GM21447 (cell line): ENCODE measurements around the gene OR10A3.

Experiments
- ATAC-seq: cut with Tn5 transposase; IDR thresholded peaks from one replicate; pipeline ENCODE4 v1.9.1; 2021; ENCODE audit not compliant: unreplicated experiment

OR10A3 gene

DNA sequence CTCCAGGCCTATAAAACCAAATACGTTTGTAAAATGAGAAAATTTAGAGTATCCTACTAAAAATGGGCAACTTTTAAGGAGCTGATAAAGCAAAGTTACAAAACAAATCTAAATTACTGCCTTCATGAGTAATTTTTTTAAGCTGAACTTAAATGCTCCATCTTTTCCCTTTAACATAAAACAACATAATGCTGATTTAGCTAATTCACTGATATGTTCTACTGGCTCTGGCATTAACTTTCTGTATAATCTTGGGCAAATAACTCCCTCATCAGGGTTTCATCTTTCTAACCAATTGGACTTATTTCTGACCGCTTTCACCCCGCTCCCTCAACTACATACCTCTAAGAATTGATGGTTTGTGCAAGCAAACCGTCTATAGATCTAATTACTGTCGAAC lies 362 bp downstream of the OR10A3 start:
- ATAC-seq, result no peak

DNA sequence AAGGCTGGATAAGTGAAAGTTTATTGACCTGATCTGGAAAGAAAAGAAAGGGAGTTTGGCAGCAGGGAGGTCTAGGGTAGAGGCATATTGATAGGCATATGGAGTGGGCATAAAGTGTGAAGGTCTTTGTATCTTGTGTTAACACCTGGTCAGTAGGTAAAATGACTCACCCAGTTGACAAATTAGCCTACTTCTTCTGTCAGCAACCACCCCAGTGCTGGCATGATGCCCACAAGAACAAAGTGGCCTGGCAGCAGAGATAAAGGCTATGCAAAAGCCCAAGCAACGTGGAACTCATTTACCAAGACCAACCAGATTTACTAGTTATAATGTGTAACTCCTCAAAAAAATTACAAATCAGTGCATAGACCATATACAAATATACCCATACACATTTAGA lies 4.9 kb downstream of the OR10A3 start:
- no peak for ATAC-seq

DNA sequence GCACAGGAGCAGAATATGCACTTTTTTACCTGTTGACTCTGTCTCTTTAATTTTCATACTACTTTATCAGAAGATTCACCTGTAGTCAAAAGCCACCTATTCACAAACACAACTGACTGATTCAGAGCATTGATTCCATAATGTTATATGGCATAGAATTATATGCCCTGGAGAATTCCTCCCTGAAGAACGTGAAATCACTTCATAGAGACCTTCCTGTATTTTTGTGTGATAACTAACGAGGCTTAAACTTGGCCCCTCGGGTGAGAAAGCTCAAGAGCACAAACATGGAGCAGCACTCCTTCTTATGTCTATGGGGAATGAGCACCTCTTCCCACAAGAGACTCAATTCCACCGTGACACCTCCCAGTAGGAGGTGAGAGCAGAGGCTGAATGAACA lies 10.3 kb downstream of the OR10A3 start, which contains the start of gene OR10A6:
OR10A6 (minus strand) TSS at position 101 of the 400 bp plus-strand sequence. CDS start 2,606 bp downstream, outside the sequence.
- ATAC-seq, result no peak

DNA sequence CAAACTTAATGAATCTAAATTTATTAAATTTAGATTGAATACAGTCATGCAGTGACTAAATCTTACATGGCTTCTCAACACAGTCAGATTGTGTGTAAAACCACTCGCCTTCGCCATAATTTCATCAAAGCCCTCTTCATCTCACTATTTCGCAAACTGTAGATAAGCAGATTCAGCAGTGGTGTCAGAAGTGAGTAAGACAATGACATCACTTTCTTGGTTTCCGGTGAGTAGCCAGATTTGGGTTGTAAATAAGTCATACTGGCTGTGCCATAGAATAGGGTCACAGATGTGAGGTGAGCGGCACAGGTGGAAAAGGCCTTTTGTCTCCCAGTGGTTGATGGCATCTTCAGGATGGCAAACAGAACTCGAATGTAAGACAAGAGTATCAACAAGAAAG lies 13.9 kb downstream of the OR10A3 start:
- ATAC-seq, result no peak

DNA sequence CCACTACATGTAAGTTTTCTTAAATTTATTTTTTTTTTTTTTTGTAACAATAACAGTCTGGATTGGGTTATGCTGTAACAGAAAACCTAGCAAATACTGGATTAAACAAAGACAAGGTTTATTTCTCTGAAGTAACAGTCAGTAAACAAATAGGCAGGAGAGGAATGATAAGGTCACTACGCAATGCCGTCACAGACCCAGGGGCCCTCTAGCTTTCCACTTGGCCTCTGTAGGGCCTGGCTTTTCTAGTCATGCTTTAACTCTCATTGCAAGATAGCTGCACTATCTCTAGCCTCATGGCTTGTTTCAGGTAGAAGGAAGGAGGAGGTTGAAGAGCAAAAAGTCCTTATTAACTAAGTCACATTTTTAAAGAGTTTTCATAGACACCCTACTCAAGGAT lies 17.0 kb downstream of the OR10A3 start:
- ATAC-seq, result no peak

DNA sequence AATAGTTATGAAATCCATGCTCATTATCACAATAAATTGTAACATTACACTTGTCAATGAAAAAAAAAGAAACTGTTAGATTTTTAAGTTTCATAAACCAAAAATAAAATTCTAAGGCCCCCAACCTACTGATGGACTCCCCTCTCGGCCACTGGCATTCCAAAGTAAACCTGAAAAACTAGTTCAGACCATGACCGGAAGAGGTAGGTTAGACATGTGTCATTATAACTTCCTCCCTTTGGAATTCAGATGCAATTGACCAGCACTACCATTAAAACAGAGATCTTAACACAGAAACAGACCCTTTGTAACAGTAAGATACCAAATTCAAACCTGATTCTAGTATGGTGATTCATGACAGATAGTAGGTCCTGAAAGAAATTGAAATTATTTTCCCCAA lies 23.4 kb downstream of the OR10A3 start:
- ATAC-seq, result no peak

DNA sequence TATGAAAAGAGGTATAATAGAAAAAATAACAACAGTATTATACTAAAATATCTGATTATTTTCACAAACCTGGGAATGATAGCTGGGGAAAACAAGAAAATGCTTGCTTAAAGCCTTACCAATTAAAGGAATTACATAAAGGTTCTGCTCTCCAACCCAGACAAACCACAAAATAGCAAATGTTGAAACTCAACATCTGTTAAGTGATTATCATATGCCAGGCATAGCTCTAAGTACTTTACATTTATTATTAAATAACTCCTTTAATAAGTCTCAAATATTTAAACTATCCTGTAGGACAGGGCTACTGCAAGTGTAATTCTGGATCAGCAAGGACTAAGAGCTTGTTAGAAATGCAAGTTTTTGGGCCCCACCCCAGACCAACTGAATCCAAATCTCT lies 30.5 kb downstream of the OR10A3 start:
- ATAC-seq, result no peak

DNA sequence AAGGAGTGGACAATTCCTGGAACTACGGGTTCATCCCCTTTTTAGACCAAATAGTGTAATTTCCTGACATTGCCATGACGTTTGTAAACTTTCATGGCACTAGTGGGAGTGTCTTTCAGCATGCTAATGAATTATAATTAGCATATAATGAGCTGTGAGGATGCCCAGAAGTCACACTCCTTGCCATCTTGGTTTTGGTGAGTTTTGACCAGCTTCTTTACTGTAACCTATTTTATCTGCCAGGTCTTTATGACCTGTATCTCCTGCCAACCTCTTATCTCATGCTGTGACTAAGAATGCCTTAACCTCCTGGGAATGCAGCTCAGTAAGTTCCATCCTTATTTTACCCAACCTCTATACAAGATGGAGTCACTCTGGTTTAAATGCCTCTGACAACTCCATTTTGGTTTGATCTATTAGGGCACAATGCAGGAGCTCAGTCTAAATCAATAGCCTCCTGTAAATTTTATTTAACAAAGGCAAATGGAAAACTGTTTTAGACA lies 31.2 kb downstream of the OR10A3 start:
- ATAC-seq, result no peak

DNA sequence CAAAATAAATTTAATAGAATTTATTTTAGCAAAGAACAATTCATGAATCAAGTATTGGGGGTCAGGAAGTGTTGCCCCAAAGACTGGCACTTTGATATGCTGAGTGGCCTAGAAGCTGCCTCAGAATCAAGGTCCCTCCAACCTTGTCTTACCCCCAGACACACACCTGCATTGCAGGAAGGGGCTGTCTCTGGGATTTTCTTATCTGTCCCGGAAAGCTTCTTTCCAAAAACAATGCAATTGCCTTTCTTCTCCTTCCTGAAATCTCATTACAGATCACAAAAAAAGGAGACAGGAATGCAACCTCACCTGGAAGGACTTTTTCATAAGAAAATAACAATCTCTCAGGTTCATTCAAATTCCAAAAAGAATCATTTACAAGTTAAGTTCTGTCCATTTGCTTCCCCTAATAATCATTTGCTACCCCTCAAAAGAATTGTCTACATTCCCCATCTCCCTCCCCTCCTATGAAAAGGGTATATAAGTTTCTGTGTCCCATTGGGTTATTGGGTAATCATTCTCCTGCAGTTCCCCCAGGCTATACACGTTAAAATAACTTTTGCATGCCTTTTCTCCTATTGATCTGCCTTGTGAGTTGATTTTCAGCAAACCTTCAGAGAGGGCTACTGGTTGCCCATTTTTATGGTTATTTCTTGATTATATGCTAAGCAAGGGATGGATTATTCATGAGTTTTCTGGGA lies 31.8 kb downstream of the OR10A3 start:
- ATAC-seq, result no peak

DNA sequence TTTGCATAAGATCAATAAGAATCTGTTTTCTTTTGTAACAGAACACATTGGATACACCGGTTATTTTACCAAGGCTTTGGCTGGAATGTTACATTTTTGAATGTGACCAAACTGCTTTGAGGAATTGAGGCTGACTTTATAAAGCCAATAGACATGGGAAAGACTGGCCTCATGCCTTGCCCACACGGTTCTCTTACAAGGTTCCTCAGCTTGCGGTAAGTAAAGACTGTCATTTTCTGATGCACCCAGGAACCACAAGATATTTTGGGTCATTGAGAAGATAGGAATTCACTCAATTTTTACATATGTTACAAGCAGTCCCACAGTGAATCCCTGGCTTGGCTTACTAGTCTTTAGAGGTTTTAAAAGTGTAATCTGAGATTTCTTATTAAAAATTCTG lies 34.4 kb downstream of the OR10A3 start:
- ATAC-seq, result no peak

DNA sequence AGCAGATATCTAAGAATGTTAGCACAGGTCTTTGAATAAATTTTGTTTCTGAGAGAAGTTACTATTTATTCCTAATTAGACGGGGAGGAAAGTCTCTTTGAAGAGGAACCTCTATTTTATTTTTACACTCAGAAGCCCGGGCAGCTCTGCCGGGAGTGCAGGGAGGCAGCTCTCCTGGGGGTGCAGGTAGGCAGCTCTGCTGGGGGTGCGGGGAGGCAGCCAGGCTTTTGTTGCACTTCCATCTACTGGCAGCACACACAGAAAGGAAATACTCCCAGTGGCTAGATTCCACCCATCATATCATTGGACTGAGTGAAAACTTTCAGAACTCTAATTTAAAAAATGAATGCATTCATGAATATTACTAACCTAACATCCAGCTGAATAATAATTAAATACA lies 35.0 kb downstream of the OR10A3 start:
- ATAC-seq, result no peak

DNA sequence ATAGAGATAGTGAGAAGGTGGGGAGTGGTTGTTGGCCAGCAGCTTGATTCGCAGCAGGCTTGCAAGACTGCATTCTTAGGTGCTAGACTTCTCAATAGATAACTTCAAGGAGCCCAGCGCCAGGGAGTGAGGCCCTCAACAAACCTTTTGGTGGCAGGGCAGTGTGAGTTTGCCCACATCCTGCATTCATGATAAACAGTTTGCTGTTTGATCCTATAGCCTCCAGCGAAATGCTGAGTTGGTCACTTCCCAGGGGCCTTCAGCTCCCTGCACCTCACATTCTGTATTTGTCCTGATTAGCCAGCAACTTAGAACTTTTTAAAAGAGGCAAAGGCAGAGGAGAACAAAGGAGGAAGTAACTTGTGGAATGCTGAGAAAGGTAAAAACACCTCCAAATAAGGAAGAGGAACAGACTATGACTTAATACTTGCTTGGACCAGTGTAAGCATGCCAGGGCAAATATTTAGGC lies 35.5 kb downstream of the OR10A3 start:
- ATAC-seq, result no peak

DNA sequence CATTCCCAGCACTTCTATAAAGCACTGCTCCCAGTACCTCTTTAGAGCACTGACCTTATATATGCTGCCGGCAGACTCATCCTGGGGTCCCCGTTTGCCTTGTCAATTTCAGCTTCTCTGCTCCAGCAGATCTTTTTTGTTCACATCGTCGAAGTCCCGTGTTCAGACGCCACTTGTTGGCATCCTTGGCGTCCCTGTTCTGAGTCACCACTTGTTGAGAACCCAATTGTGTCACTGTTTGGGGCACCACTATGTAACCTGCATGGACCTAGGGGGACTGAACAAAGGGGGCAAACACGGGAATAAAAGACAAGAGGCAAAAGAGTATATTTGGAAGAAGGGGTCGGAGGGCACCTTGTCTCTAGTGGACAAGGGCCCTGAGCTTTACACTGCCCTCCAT lies 36.0 kb downstream of the OR10A3 start:
- no peak for ATAC-seq

DNA sequence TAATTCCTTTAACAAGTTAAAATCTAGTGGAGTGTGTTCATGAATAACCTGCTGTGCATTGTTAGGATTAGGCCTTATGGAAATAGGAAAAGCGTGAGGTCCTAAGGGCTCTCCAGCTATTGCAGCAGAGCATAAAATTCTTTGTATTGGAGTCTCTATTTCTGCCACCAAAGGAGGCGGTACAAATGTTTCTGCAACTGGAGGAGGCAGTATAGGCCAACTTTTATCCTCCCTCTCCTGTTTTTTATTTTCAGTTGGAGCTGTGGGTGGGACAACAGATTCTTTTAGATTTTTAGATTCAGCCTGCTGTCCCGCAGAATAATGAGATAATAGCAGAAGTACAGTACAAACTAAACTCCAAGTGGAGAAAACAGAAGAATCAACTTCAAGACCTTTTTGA lies 36.6 kb downstream of the OR10A3 start:
- no peak for ATAC-seq

DNA sequence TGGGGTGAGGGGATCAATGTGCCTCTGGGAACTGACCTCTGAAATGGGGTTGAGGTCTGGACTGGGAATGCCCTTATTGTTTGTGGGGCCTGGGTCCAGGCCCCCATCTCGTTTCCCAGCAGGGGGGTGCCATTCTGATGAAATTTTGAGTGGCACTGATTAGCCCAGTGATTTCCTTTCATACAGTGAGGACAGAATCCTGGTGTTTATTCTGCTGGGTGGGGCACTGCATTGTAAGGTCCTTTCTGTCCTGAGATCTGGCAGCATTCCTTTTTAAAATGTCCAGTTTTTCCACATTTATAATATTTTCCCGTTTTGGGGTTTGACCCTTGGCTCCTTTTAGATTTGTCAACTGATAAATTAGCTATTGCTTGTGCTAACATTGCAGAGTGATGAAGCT lies 37.6 kb downstream of the OR10A3 start:
- ATAC-seq, result no peak

DNA sequence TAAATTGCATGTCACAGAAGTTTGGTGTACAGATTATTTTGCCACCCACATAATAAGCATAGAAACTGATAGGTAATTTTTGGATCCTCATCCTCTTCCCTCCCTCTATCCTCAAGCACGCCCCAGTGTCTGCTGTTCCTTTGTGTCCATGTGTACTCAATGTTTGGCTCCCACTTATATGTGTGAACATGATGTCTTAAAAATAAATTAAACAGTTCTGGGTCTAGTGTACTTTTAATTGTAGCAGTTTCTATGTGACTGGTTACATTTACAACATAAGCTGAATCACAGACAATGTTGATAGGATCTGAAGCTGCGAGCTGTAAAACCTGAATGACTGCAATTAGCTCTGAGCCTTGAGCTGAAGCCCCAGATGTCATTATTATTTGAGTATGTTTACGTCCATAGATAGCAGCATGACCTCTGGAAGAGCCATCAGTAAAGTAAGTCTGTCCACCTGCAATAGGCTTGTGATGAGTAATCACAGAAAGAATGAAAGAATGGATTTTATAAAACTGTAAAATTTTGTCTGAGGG lies 40.1 kb downstream of the OR10A3 start:
- no peak for ATAC-seq

DNA sequence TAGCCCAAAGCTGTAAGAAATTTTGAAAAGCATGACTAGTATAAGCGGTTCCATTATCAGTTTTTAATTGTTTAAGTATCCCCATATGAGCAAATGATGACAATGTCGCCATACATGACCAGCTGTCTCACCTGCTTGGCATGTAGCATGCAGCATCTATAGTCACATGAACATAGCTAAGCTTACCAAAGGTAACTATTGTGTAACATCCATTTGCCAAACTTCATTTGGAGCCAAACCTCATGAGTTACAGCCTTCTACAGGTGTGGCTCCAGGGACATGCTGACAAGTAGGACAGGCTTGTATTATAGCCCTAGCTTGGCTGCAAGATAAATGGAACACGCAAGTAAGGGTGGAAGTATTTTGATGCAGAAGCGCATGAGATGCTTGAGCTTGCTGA lies 40.8 kb downstream of the OR10A3 start:
- ATAC-seq, result no peak

DNA sequence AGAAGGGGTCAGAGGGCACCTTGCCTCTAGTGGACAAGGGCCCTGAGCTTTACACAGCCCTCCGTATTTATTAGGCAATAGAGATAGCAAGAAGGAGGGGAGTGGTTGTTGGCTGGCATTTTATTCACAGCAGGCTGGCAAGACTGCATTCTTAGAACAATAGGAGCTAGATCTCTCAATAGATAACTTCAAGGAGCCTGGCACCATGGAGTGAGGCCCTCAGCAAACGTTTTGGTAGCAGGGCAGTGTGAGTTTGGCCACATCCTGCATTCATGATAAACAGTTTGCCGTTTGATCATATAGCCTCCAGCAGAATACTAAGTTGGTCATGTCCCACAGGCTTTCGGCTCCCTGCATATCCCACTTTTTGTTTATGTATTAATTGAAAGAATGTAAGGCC lies 42.1 kb downstream of the OR10A3 start:
- ATAC-seq, result no peak

DNA sequence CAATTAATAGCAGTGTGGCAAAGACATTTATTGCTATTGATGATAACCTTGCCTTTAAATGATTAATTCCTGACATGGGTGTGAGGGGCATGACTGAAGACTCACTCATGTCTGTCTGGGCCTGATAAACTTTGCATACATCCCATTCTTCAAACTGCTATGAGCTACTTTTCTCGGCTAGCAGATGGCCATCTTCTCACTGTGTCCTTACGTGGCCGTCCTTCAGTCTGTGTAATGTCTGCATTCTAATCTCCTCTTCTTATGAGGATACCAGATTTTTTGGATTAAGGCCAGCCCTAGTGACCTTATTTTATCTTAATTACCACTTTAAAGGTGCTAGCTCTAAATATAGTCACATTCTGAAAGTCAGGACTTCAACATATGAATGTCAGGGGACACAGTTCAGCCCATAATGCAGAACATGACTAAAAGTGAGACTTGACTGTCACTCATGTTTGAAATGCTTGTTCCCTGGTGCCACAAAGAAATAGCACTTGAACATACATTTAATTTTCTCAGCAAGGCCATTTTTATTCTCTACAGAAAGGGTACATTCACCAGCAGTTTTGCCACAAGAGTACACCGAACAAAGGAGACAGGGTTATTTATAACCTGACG lies 42.7 kb downstream of the OR10A3 start:
- no peak for ATAC-seq

DNA sequence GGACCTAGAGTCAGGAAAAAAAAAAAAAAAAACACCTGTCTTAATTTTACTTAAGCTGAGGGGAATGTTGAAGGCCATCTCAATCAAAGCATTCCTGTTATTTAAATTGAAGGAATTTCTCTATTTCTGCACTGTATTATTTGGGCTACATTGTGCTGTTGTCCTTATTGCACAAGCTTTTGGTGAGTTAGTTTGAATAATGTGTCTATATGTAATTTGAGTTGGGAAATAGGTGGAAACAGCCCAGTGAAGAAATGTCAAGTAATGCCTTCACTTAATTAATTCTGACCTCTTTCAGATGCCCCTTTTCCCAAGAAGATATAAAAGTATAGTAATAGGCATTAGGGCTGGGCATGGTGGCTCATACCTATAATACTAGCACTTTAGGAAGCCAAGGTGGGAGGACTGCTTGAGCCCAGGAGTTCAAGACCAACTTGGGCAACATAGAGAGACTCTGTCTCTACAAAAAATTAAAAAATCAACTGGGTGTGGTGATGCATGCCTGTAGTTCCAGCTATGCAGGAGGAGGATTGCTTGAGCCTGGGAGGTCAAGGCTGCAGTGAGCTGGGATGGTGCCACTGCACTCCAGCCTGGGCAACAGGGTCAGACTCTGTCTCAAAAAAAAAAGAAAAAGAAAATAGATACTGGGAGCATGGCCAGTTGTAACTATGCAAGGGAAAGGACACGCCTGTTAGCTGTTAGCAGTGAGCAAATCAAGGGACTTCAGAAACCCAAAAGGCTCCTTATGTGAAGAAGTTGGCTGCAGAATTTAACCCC lies 45.3 kb downstream of the OR10A3 start:
- no peak for ATAC-seq

DNA sequence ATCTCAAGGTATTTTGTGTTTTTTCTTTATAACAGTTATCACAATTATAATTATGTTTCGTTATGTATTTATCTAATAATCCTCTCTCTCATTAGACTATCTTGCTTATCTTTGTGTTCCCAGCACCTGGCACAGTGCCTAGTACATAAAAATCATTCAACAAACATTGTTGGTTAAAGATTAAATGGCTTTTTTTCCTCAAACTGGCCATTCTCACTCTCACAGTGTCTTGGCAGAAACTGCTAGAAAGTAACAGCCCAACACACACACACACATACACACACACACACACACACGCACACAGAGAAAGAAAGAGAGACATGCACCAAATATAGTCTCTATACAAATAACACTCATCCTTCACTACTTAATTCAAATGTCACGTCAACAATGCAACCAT lies 47.3 kb downstream of the OR10A3 start:
- no peak for ATAC-seq

DNA sequence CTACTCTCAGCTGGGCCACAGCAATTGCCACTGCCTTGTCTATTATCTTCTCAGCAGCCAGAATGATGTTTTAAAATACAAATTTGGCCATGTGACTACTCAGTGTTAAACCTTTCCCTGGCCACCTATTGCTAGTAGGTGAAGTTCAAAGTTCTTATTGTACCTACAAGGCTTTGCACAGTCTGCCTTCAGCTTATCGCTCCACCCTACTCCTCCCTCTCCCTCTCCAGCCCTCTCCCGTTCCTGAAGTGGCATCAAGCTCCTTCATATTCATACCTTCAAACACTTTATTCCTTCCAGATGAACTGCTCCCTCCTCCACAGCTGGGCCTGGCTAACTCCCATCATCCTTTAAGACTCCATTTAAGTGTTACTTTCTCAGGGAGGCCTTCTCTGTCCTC lies 47.7 kb downstream of the OR10A3 start:
- no peak for ATAC-seq
